ENCODE data around the gene OR7E24.
A peak's percentile ranks its signal among the peaks of the same experiment; 100 is the strongest.
"Not testable (repeated sequence)": the region's sequence is repeated elsewhere in the genome, so short reads cannot be mapped to it uniquely, and the experiment has no call there.

The OR7E24 gene

GRCh38 chr19:9250630-9251029 lies at the start of gene OR7E24:
Gene OR7E24 (plus strand): TSS chr19:9250930. CDS start chr19:9251044, 114 bp downstream.
- DNase-seq: no peak

- peak; percentile 39 for DNase-seq
These were observed 45.1 kb upstream of the OR7E24 start for GRCh38 chr19:9205501-9206113.

DNA sequence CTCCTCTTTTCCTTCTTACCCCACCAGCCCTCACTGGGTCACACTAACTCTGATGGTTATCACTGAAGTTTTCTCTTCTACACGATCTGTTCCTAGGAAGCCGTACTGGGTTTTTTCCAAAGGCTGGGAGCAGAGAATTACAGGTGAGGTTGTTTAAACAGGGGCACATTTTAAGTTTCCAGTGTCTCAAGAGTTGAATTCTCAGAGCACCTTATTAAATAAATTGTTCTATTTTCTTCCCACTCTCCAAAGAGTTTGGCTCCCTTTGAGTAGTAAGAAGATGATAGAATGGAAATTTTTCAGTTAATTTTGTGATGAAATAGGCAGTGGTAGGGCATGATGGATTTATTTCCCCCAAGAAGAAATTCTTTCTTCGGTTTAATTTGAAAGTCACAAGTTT lies 31.2 kb upstream of the OR7E24 start, which contains the start of gene OR7D4:
Gene OR7D4 (minus strand): TSS at position 101 of the 400 bp plus-strand sequence. CDS start 4,752 bp downstream, outside the sequence.
- no peak for DNase-seq

DNA sequence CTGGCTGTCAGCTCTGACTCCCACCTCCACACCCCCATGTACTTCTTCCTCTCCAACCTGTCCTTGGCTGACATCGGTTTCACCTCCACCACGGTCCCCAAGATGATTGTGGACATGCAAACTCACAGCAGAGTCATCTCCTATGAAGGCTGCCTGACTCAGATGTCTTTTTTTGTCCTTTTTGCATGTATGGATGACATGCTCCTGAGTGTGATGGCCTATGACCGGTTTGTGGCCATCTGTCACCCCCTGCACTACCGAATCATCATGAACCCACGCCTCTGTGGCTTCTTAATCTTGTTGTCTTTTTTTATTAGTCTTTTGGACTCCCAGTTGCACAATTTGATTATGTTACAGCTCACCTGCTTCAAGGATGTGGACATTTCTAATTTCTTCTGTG lies 506 bp downstream of the OR7E24 start:
- no peak for DNase-seq

GRCh38 chr19:9283485-9283884 lies 32.8 kb downstream of the OR7E24 start:
- DNase-seq: not testable (repeated sequence)

GRCh38 chr19:9289231-9289884 lies 38.6 kb downstream of the OR7E24 start:
- no peak for DNase-seq

GRCh38 chr19:9295411-9295849 lies 44.7 kb downstream of the OR7E24 start:
- DNase-seq: no peak

DNA sequence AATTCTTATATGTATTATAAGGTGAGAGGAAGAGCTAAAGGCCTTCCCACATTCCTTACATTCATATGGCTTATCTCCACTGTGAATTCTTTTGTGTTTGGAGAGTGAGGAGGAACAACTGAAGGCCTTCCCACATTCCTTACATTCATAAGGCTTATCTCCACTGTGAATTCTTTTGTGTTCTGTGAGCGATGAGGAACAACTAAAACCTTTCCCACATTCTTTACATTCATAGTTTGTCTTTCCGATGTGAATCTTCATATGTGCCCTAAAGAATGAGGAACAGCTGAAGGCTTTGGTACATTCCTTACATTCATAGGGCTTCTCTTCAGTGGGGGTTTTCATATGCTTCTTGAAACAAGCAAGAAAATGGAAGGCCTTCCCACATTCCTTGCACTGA lies 45.6 kb downstream of the OR7E24 start:
- no peak for DNase-seq
